GM12878 (cell line): ENCODE data around the gene PXMP2. TPM values are rescaled to one million over a fixed set of nuclear protein-coding genes. Genes with fewer than 3 reads are reported as not detected.

ENCODE experiments used
- ATAC-seq: fragments of 200-7000 bp; cut with Tn5 transposase; 3 replicates; pipeline ENCODE4 v1.9.1; 2020; ENCODE audit warnings: mild to moderate bottlenecking, moderate library complexity
- BruUV-seq: library from RNA; stranded (reverse); fragments of 400-500 nt; replicated peaks from 2 replicates; lab custom pipeline; 2021; lab: Mats Ljungman, UMichigan
- CTCF ChIA-PET: fragments of 300-600 bp; sonication (Branson Sonifier 250); formaldehyde crosslinking; extraction: SDS; loops from one replicate; lab custom pipeline; 2021; ENCODE audit warnings: inconsistent platforms; lab: Yijun Ruan, JAX
- POLR2A ChIA-PET: fragments of 350-600 bp; formaldehyde crosslinking; extraction: SDS; loops from one replicate; lab custom pipeline; 2021; ENCODE audit warnings: inconsistent platforms; lab: Charles Lee
- RAD21 ChIA-PET: fragments of 300-600 bp; sonication (Branson Sonifier 250); formaldehyde crosslinking; loops from one replicate; lab custom pipeline; 2023; ENCODE audit warnings: antibody characterized with exemption; ENCODE audit not compliant: unreplicated experiment; lab: Charles Lee
- SMC1A ChIA-PET: fragments of 300-600 bp; sonication (Branson Sonifier 250); formaldehyde crosslinking; loops from one replicate; lab custom pipeline; 2023; ENCODE audit not compliant: unreplicated experiment, uncharacterized antibody; lab: Charles Lee
- DNase-seq: peaks from one replicate; pipeline ENCODE4 v3.0.0-alpha.2; 2011; ENCODE audit warnings: low read depth, low spot score
- FAIRE-seq: peaks from 3 replicates; lab custom pipeline; 2011; peaks lifted over from hg19 to GRCh38; lab: Jason Lieb, UNC
- H2AFZ ChIP-seq: 2 replicates; pipeline ENCODE4 v1.6.0; 2011; ENCODE audit warnings: low read depth, low read length, control low read depth; ENCODE audit not compliant: control insufficient read depth
- H3K27ac ChIP-seq: 2 replicates; pipeline ENCODE4 v1.5.1; 2011; ENCODE audit warnings: control low read depth; ENCODE audit not compliant: control insufficient read depth, insufficient read depth
- H3K27me3 ChIP-seq, 2 experiments: replicated peaks in 1 of 2; 2 replicates each; pipeline versions ENCODE4 v1.6.0 to v1.6.1; 2011; ENCODE audit warnings: low read length in 1 of 2; ENCODE audit not compliant: control insufficient read depth in 2 of 2, insufficient read depth in 2 of 2
- H3K36me3 ChIP-seq, 2 experiments: 2 replicates each; pipeline ENCODE4 v1.5.1; 2011; ENCODE audit warnings: low read length in 1 of 2; ENCODE audit not compliant: control insufficient read depth in 2 of 2, insufficient read depth in 2 of 2
- H3K4me1 ChIP-seq: 2 replicates; pipeline ENCODE4 v1.6.1; 2011; ENCODE audit warnings: mild to moderate bottlenecking, low read length, moderate library complexity, mixed read lengths; ENCODE audit not compliant: control insufficient read depth, insufficient read depth
- H3K4me2 ChIP-seq: 2 replicates; pipeline ENCODE4 v1.6.0; 2011; ENCODE audit warnings: control low read depth; ENCODE audit not compliant: control insufficient read depth, insufficient read depth
- H3K4me3 ChIP-seq: fragments of 200-600 bp; sonication (generic); 2 replicates; pipeline ENCODE4 v1.5.1; 2016
- H3K79me2 ChIP-seq: 2 replicates; pipeline ENCODE4 v1.6.0; 2011; ENCODE audit warnings: low read length; ENCODE audit not compliant: control insufficient read depth, insufficient read depth
- H3K9ac ChIP-seq: 2 replicates; pipeline ENCODE4 v1.8.0; 2011; ENCODE audit warnings: low read length, control low read depth, mixed read lengths; ENCODE audit not compliant: control insufficient read depth, insufficient read depth
- H3K9me3 ChIP-seq: replicated peaks from 3 replicates; pipeline ENCODE4 v1.5.1; 2011; ENCODE audit warnings: mild to moderate bottlenecking, low read length; ENCODE audit not compliant: control insufficient read depth, insufficient read depth
- H4K20me1 ChIP-seq: 2 replicates; pipeline ENCODE4 v1.6.0; 2011; ENCODE audit not compliant: control insufficient read depth, insufficient read depth
- BRCA1 ChIP-seq: IDR thresholded peaks from 2 replicates; pipeline ENCODE4 v1.6.1; 2011; ENCODE audit warnings: low read depth, low read length, improper control_type of control experiment
- CBX3 ChIP-seq: fragments of 200-600 bp; sonication (generic); IDR thresholded peaks from 2 replicates; pipeline ENCODE4 v1.6.1; 2016; ENCODE audit warnings: low read depth, borderline replicate concordance
- CHD2 ChIP-seq: IDR thresholded peaks from 2 replicates; pipeline ENCODE4 v1.6.1; 2011; ENCODE audit warnings: low read depth, low read length, improper control_type of control experiment, borderline replicate concordance
- GABPA ChIP-seq: IDR thresholded peaks from 2 replicates; pipeline ENCODE4 v1.6.1; 2014; ENCODE audit warnings: antibody characterized with exemption, low read depth, mild to moderate bottlenecking, inconsistent platforms
- NRF1 ChIP-seq: conservative IDR thresholded peaks from 2 replicates; pipeline ENCODE4 v1.6.1; 2011; ENCODE audit warnings: mild to moderate bottlenecking, low read depth, low read length, improper control_type of control experiment
- PAX8 ChIP-seq: fragments of 450-650 bp; IDR thresholded peaks from 2 replicates; pipeline ENCODE4 v1.6.1; 2017; ENCODE audit warnings: mild to moderate bottlenecking, moderate library complexity
- POLR2A ChIP-seq: IDR thresholded peaks from 2 replicates; pipeline ENCODE4 v1.6.1; 2011; ENCODE audit warnings: low read depth, mild to moderate bottlenecking, low read length
- POLR2AphosphoS5 ChIP-seq: IDR thresholded peaks from 2 replicates; pipeline ENCODE4 v1.6.1; 2011; ENCODE audit warnings: mild to moderate bottlenecking, low read length, inconsistent platforms
- POU2F2 ChIP-seq: IDR thresholded peaks from 3 replicates; pipeline ENCODE4 v1.6.1; 2011; ENCODE audit warnings: low read depth, mild to moderate bottlenecking, low read length, borderline replicate concordance
- SMAD1 ChIP-seq: fragments of 450-650 bp; IDR thresholded peaks from 2 replicates; pipeline ENCODE4 v1.6.1; 2018; ENCODE audit warnings: mild to moderate bottlenecking, low read depth; ENCODE audit not compliant: partially characterized antibody
- SMARCA5 ChIP-seq: fragments of 450-650 bp; IDR thresholded peaks from 2 replicates; pipeline ENCODE4 v1.6.1; 2017; ENCODE audit warnings: mild to moderate bottlenecking
- TAF1 ChIP-seq: IDR thresholded peaks from 2 replicates; pipeline ENCODE4 v1.6.1; 2011; ENCODE audit warnings: mild to moderate bottlenecking, low read depth, low read length, borderline replicate concordance
- ZNF24 ChIP-seq: fragments of 450-650 bp; IDR thresholded peaks from 2 replicates; pipeline ENCODE4 v1.6.1; 2017; ENCODE audit warnings: antibody characterized with exemption, mild to moderate bottlenecking
- ZZZ3 ChIP-seq: IDR thresholded peaks from 2 replicates; pipeline ENCODE4 v1.6.1; 2011; ENCODE audit warnings: low read depth; ENCODE audit not compliant: control insufficient read depth, insufficient read length
- WGBS: methylation state at CpG from one replicate; pipeline ENCODE4 v1.1.6; 2016; ENCODE audit warnings: low lambda C conversion rate; ENCODE audit not compliant: insufficient replicate concordance, insufficient coverage; ENCODE audit errors: missing lambda C conversion rate; 5-methylcytosine and 5-hydroxymethylcytosine counted together
- in situ Hi-C: fragments of 300-500 bp; cut with MboI; formaldehyde crosslinking; loops from 9 replicates; pipeline ENCODE4 v1.14.3; 2018; ENCODE audit warnings: mixed read lengths
- intact Hi-C: fragments of 100-400 bp; cut with micrococcal nuclease; formaldehyde crosslinking; loops from one replicate; pipeline ENCODE4 v1.14.2; 2022; ENCODE audit not compliant: unreplicated experiment
- polyA plus RNA-seq, 11 experiments: library from polyadenylated mRNA; depleted of rRNA in 4 of 11; unstranded in 6 of 11; stranded (reverse) in 5 of 11; fragments of >200 nt; fragmentation: Nextera tagmentation in 4 of 11; fragmentation: Illumina TruSeq in 1 of 11; extraction: Ambion mirVana in 4 of 11; extraction: Trizol in 1 of 11; gene quantifications; 1 replicate in 1 of 11; 2 replicates in 10 of 11; pipeline versions ENCODE4 v1.2.1 to v1.2.3, GENCODE V29; 2011 to 2016; ENCODE audit warnings: inconsistent platforms in 2 of 11, missing spikeins in 2 of 11, low read depth in 1 of 11
- total RNA-seq, 4 experiments: library from RNA; depleted of rRNA in 3 of 4; stranded (reverse); fragments of >200 nt in 3 of 4; fragmentation: Illumina TruSeq in 1 of 4; extraction: Trizol in 1 of 4; gene quantifications; 2 replicates each; pipeline versions ENCODE4 v1.2.1 to v1.2.3, GENCODE V29; 2013 to 2021
- TF ChIP-seq, protein P1 (sequence below): IDR thresholded peaks from 2 replicates; pipeline ENCODE4 v1.6.1; 2011; ENCODE audit warnings: low read depth, low read length, improper control_type of control experiment, borderline replicate concordance
- TF ChIP-seq, protein P2 (sequence below): fragments of 450-650 bp; conservative IDR thresholded peaks from 2 replicates; pipeline ENCODE4 v1.6.1; 2017; ENCODE audit warnings: mild to moderate bottlenecking, moderate library complexity

PXMP2 gene
- total and polyA plus RNA-seq, 10 of the 15 experiments (the other 5 are each of a cell fraction or from before 2014, with no cell fraction given), result 4.0 to 97.8 (median 42.0) TPM

DNA sequence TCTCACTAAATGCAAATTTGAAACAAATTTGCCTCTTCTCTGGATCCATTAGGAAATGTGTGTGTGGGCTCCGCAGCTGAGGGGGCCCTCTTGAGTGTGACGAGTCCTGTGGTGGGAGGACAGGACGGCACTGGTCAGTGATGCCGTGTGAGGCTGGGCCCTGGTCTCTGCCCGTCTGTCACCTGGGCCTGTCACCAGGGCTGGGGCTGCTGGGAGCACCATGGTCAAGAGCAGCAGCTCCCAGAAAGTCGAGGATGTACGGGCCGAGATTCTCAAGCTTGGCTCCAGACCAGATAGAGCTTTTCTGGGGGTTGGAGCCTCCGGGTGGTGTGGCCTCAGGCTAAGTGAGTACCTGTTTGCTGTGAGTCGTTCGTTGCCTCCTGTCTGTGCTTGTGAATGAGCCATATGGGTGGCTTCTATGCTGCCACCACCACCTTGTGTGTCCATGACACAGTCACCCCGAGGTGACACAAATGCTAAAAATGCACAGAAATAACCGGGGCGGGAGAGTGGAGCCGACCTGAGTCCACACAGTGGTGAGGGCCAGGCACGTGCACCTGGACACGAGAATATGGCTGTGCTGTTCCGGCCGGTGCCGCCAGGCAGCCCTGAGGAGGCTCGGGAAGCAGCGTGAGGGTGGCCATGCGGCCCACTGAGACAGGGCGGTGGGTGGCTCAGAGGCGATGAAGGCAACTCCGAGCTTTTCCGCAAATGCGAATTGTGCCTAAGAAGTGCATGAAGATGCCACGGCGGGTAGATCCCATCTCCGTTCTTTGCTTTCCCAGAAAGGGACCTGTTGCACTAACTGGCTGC, 32.0 kb downstream of the PXMP2 start:
- H3K4me3 ChIP-seq, result no peak overlapping the region
- ChIA-PET RAD21 (no interaction called here), POLR2A (no interaction called here), SMC1A (no interaction called here), CTCF (no interaction called here)
- H3K36me3 ChIP-seq, result peaks cover 31 to 48% of the 10 kb centered on the region in 2 experiments
- BruUV-seq, result no TSS peak
- ATAC-seq (no peak), FAIRE-seq (no peak), DNase-seq (no peak)
- no peaks in the 10 kb centered on the region for H3K4me1 ChIP-seq
- H3K9ac ChIP-seq, result no peak overlapping the region
- no peaks in the 10 kb centered on the region for H3K27me3 ChIP-seq
- 0 out of 2 replicates have a peak, but pooled peaks cover 8% of the 10 kb centered on the region for H4K20me1 ChIP-seq
- 94% methylated on average over 31 of the region's 31 CpGs for WGBS
- peak; percentile 32; the same call in 1 of the 2 replicates for TF ChIP-seq POLR2AphosphoS5
- no peak for TF ChIP-seq GABPA
- in situ Hi-C loops (no loop called here), intact Hi-C loops (no loop called here)
- H2AFZ ChIP-seq, result no peak overlapping the region
- peaks cover 7% of the 10 kb centered on the region for H3K79me2 ChIP-seq
- H3K27ac ChIP-seq, result no peak overlapping the region
- H3K4me2 ChIP-seq, result no peak overlapping the region
- no peaks in the 10 kb centered on the region for H3K9me3 ChIP-seq

- Histone ChIP-seq H3K27me3 (no peaks in the 10 kb centered on the region), H3K36me3 (peaks cover 26 to 46% of the 10 kb centered on the region in 2 experiments), H3K9ac (no peak overlapping the region), H3K4me1 (no peaks in the 10 kb centered on the region), H3K79me2 (peaks cover 1% of the 10 kb centered on the region), H3K9me3 (no peaks in the 10 kb centered on the region), H2AFZ (no peak overlapping the region), H3K4me3 (no peak overlapping the region), H4K20me1 (0 out of 2 replicates have a peak, but pooled peaks cover 8% of the 10 kb centered on the region), H3K27ac (no peak overlapping the region), H3K4me2 (no peak overlapping the region)
- intact Hi-C loops (no loop called here), in situ Hi-C loops (no loop called here)
- no peak for FAIRE-seq
- no peak for ATAC-seq
- WGBS, result 99% methylated on average over 12 of the region's 12 CpGs
- SMC1A ChIA-PET, result no interaction called here
- RAD21 ChIA-PET, result no interaction called here
- POLR2A ChIA-PET, result no interaction called here
- DNase-seq, result no peak
- CTCF ChIA-PET, result no interaction called here
- BruUV-seq, result no TSS peak
- TF ChIP-seq, protein P1, sequence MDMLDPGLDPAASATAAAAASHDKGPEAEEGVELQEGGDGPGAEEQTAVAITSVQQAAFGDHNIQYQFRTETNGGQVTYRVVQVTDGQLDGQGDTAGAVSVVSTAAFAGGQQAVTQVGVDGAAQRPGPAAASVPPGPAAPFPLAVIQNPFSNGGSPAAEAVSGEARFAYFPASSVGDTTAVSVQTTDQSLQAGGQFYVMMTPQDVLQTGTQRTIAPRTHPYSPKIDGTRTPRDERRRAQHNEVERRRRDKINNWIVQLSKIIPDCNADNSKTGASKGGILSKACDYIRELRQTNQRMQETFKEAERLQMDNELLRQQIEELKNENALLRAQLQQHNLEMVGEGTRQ, result no peak
- no peak for TF ChIP-seq GABPA
- TF ChIP-seq ZNF24, result no peak
- no peak for TF ChIP-seq PAX8
- TF ChIP-seq, protein P2, sequence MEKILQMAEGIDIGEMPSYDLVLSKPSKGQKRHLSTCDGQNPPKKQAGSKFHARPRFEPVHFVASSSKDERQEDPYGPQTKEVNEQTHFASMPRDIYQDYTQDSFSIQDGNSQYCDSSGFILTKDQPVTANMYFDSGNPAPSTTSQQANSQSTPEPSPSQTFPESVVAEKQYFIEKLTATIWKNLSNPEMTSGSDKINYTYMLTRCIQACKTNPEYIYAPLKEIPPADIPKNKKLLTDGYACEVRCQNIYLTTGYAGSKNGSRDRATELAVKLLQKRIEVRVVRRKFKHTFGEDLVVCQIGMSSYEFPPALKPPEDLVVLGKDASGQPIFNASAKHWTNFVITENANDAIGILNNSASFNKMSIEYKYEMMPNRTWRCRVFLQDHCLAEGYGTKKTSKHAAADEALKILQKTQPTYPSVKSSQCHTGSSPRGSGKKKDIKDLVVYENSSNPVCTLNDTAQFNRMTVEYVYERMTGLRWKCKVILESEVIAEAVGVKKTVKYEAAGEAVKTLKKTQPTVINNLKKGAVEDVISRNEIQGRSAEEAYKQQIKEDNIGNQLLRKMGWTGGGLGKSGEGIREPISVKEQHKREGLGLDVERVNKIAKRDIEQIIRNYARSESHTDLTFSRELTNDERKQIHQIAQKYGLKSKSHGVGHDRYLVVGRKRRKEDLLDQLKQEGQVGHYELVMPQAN, result no peak
- TF ChIP-seq SMAD1, result no peak
- no peak for TF ChIP-seq CHD2
- no peak for TF ChIP-seq BRCA1
- no peak for TF ChIP-seq ZZZ3
- TF ChIP-seq POLR2A, result no peak
- no peak for TF ChIP-seq TAF1
- no peak for TF ChIP-seq POU2F2
- no peak for TF ChIP-seq NRF1
- TF ChIP-seq SMARCA5, result no peak
- no peak for TF ChIP-seq CBX3
These were observed 32.6 kb downstream of the PXMP2 start for GRCh38 chr12:132719954-132720324.
